ENCODE data around the gene NDUFA8. TPM values are rescaled to one million over a fixed set of nuclear protein-coding genes. Genes with fewer than 3 reads are reported as not detected.

NDUFA8 gene
- total and polyA plus RNA-seq, 2 experiments from 2014 or later, result 36.6 to 144 TPM

DNA sequence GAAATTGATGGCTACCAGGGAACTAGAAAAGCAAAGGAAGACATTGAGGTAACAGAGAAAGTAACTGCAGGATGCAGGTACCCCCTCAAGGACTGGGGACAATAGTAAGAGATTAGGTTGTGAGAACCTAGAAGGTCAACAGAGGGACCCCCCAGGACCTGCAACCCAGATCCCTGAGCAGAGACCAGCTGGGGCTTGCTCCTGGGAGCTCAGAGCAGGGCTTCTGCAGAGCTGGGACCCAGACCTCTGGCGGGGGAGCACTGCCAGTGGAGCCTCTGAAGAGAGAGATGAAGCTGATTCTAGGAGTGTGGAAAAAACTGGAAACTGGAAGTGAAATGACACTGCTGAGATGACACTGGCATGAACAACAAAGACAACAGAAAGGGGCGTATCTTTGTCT, 17.3 kb upstream of the NDUFA8 start:
- H3K27ac ChIP-seq (ENCODE audit: low read depth), result no peak overlapping the region
- H3K4me1 ChIP-seq (ENCODE audit: insufficient read depth), result no peaks in the 10 kb centered on the region
- H3K4me2 ChIP-seq, result no peak overlapping the region
- H3K4me3 ChIP-seq, result no peak overlapping the region
- no peaks in the 10 kb centered on the region for H3K27me3 ChIP-seq (ENCODE audit: insufficient read depth)
- H3F3A ChIP-seq (replicated peaks; ENCODE audit: low read depth), result no peaks in the 10 kb centered on the region
- TF ChIP-seq ZNF331 (CRISPR knock-in tag; IDR thresholded peaks at IDR 0.05; ENCODE audit: low read depth) (no peak), JUNB (IDR thresholded peaks at IDR 0.05; ENCODE audit: unreplicated experiment) (no peak), EZH2 (IDR thresholded peaks at IDR 0.05; ENCODE audit: low read depth, unreplicated experiment) (no peak), CREB1 (CRISPR knock-in tag; IDR thresholded peaks at IDR 0.05; ENCODE audit: low read depth) (no peak), STAT1 (IDR thresholded peaks at IDR 0.05; ENCODE audit: unreplicated experiment) (no peak), NANOG (IDR thresholded peaks at IDR 0.05; ENCODE audit: borderline replicate concordance) (no peak), ZNF114 (CRISPR knock-in tag; IDR thresholded peaks at IDR 0.05) (no peak)
- TF ChIP-seq, protein P1, sequence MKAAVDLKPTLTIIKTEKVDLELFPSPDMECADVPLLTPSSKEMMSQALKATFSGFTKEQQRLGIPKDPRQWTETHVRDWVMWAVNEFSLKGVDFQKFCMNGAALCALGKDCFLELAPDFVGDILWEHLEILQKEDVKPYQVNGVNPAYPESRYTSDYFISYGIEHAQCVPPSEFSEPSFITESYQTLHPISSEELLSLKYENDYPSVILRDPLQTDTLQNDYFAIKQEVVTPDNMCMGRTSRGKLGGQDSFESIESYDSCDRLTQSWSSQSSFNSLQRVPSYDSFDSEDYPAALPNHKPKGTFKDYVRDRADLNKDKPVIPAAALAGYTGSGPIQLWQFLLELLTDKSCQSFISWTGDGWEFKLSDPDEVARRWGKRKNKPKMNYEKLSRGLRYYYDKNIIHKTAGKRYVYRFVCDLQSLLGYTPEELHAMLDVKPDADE (IDR thresholded peaks at IDR 0.05), result no peak
- TF ChIP-seq, protein P2, sequence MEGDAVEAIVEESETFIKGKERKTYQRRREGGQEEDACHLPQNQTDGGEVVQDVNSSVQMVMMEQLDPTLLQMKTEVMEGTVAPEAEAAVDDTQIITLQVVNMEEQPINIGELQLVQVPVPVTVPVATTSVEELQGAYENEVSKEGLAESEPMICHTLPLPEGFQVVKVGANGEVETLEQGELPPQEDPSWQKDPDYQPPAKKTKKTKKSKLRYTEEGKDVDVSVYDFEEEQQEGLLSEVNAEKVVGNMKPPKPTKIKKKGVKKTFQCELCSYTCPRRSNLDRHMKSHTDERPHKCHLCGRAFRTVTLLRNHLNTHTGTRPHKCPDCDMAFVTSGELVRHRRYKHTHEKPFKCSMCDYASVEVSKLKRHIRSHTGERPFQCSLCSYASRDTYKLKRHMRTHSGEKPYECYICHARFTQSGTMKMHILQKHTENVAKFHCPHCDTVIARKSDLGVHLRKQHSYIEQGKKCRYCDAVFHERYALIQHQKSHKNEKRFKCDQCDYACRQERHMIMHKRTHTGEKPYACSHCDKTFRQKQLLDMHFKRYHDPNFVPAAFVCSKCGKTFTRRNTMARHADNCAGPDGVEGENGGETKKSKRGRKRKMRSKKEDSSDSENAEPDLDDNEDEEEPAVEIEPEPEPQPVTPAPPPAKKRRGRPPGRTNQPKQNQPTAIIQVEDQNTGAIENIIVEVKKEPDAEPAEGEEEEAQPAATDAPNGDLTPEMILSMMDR (conservative IDR thresholded peaks at IDR 0.05; ENCODE audit: low read depth in 2 of 2), result no peak
- TF ChIP-seq, protein P3, sequence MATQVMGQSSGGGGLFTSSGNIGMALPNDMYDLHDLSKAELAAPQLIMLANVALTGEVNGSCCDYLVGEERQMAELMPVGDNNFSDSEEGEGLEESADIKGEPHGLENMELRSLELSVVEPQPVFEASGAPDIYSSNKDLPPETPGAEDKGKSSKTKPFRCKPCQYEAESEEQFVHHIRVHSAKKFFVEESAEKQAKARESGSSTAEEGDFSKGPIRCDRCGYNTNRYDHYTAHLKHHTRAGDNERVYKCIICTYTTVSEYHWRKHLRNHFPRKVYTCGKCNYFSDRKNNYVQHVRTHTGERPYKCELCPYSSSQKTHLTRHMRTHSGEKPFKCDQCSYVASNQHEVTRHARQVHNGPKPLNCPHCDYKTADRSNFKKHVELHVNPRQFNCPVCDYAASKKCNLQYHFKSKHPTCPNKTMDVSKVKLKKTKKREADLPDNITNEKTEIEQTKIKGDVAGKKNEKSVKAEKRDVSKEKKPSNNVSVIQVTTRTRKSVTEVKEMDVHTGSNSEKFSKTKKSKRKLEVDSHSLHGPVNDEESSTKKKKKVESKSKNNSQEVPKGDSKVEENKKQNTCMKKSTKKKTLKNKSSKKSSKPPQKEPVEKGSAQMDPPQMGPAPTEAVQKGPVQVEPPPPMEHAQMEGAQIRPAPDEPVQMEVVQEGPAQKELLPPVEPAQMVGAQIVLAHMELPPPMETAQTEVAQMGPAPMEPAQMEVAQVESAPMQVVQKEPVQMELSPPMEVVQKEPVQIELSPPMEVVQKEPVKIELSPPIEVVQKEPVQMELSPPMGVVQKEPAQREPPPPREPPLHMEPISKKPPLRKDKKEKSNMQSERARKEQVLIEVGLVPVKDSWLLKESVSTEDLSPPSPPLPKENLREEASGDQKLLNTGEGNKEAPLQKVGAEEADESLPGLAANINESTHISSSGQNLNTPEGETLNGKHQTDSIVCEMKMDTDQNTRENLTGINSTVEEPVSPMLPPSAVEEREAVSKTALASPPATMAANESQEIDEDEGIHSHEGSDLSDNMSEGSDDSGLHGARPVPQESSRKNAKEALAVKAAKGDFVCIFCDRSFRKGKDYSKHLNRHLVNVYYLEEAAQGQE (IDR thresholded peaks at IDR 0.05; ENCODE audit: unreplicated experiment), result no peak
- Mint-ChIP-seq H3K4me3 (no peak overlapping the region), H3K4me1 (peaks cover 3% of the 10 kb centered on the region; the same call in 1 of the 3 replicates), H3K27me3 (ENCODE audit: insufficient read depth, low read depth, poor library complexity) (peaks cover 2% of the 10 kb centered on the region), H3K27ac (no peak overlapping the region; the same call in 1 of the 2 replicates), H3K36me3 (ENCODE audit: low read depth) (no peaks in the 10 kb centered on the region), H3K9me3 (no peaks in the 10 kb centered on the region)
- DNase-seq (ENCODE audit: low spot score) (no peak), ATAC-seq (no peak)
- no peaks in the 10 kb centered on the region for H4K20me1 ChIP-seq (replicated peaks; ENCODE audit: insufficient read depth)
- H3K9me2 ChIP-seq (ENCODE audit: insufficient read depth), result no peaks in the 10 kb centered on the region
- no peaks in the 10 kb centered on the region for H3K79me2 ChIP-seq (replicated peaks; ENCODE audit: insufficient read depth)
- no peak overlapping the region for H2AFZ ChIP-seq
- H3K36me3 ChIP-seq (ENCODE audit: insufficient read depth), result no peaks in the 10 kb centered on the region

Measured in GM23338 (cell line).